Stimulated activated CD4-positive, alpha-beta T cell treated with anti-CD3 and anti-CD28 coated beads, Interleukin-1b, Interleukin-23, amount 100 ng/mL, for 24 hours (primary cell): ENCODE results near the gene CHCHD4.
"Not testable (repeated sequence)": the region's sequence is repeated elsewhere in the genome, so short reads cannot be mapped to it uniquely, and the experiment has no call there.

ENCODE experiments used
- DNase-seq, 4 experiments: peaks; one replicate each; pipeline ENCODE4 v3.0.0-alpha.2; 2020; ENCODE audit warnings: low read depth in 4 of 4, low spot score in 1 of 4

Gene CHCHD4

DNA sequence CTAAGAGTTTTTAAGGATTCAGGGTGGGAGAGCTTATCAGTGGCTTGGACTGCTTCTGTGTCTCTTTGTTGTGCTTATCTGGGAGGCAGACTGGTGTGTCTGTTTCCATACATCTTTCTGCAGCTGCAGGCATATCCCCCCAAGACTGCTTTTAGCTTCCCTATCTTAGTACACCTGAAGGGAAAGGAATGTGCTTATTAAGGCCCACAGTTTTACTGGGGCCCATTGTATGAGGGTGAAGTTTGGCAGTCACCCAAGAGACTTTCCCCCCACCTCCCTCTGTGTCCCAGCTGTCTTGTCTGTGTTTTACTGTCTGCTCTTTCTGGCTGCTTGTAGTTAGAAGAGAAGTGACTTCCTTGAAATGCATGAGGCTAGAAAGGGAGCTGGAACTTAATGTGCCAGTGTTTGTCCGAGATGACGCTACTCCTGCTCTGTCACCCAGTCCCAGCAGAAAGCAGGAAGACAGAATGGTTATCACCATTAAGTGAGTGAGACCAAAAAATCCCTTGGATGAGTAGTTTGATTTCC lies 3.7 kb downstream of the CHCHD4 start:
- DNase-seq: not testable (repeated sequence)

DNA sequence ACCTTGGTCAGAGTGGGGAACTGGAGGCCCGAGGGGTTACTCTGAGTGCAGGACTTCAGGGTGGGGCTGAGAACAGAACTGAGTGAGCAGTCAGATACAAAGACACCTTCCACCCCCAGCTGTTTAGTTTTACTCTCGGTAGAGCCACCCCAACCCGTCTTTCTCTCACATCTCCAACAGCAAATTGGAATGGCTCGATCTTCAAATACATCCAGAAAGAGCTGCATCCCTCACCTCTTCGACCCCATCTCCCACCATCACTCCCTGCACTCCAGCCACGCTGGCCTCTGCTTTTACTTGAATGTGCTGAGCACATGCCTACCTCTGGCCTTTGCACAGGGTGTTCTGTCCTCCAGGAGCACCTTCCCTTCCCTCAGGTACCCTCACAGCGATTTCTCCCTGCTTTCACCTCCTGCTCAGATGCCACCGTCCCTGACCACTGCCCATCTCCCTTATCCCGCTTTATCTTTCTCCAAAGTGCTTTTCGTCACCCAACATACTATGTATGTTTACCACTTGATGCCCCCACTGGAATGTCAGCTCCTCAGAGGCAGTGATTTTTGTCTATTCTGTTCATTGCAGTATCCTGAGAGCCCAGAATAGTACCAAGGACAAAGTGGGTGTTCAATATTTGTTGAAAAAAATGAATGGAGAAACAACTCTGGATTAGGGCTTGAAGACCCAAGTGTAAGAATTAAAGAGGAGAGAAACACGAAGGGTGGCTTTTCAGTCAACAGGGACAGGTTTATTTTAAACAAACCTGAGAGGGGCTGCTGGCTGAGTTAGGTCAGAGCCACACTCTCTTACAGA lies 4.4 kb downstream of the CHCHD4 start:
- DNase-seq: no peak

DNA sequence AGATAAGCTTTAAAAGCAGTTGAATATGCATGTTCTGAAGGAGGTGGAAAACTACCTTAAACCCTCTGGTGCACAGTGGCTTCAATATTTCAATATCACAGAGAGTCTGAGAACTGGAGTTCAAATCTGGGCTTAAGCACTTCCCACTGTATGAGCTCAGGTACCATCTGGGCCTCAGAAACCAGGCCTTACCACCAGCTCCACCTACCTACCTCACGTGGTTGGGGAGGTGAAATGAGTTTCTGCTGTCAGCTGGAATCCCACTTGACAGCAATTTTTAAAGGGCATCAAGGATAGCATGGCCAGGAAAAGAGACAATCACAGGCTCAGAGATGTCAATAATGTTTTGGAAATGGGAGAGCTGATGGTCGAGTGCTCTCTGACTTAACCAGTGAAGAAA lies 5.0 kb downstream of the CHCHD4 start:
- no peak for DNase-seq

DNA sequence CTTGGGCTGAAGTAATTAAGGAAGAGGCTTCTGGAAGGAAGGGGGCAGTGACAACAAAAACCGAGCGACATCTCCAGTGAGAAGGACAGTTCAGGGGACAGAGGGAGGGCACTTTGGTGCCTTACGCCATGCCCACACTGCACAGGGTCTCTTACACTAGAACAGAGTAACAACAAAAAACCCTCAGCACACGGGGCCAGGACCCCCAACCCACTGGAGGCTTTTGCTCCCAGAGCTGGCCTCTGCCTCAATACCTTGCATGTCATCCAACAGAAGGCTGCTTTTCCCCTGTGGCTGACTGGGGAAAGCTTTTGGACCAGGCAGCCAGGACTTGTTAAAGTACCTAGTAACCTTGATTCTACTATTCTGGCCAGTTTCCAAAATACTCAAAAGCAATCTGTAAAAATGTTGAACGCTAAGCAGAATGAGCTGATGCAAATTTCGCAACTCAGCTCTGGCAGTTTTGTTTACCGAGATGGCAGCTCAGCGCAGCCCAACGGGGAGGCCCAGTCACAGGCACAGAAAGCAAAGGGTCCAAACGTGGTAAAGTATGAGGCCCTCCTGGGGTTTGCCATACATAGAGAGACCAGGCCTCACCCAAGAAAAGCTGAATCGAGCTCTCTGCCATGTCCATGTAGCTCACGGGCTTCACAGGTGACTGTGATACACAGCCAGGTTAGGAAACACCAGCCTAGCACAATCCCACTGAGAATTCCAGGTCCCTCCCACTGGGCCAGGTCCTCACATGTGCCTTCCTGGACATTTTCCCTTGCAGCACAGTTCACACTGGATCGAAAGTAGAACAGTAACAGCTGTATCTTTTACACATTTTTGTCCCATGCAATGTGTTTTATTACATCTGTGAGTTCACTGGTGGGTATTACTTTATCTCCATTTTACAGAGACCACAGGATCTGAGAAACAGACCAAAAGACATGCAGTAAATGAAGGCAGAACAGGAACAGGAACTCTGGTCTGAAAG lies 6.0 kb downstream of the CHCHD4 start:
- no peak for DNase-seq

DNA sequence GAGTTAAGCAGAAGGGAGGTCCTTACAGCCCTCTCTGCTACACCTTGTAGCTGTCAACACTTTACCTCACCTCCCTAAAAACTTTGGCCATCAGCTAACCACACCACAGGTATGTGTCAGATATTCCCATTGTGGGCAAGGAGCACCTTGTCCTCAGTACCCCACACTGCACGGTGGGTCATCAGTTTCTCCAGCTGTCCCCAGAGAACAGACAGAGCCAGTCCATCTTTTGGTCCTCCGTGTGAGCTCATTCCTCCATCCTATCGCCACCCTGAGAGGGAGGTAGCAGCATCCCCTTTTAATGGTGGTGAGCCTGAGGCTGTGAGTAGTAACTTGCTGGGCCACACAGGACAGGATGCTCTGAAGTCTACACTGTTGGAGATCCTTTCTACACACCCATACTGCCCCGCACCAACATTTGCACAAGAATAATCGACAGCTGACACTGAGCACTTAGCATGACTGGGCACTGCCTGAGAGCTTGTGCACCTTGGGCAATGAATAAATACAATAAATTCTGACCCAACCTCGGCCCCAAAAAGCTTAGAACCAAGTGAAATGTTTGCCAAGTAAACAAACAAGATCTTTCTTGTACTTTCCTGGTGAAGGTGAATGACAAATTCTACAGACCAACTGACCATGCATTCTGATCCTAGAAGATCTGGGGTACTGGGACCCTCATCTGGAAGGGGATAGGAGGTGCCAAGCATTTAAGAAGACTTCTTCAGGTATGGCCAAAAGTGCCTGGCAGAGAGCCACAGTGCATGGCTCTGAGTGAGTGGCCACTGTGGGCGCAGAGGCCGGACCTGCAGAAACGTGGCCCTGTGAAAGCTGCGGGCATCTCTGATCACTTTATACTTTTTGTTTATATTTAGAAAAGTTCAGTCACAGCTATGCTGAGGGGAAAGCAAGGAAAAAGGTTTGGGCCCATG lies 6.9 kb downstream of the CHCHD4 start:
- no peak for DNase-seq

DNA sequence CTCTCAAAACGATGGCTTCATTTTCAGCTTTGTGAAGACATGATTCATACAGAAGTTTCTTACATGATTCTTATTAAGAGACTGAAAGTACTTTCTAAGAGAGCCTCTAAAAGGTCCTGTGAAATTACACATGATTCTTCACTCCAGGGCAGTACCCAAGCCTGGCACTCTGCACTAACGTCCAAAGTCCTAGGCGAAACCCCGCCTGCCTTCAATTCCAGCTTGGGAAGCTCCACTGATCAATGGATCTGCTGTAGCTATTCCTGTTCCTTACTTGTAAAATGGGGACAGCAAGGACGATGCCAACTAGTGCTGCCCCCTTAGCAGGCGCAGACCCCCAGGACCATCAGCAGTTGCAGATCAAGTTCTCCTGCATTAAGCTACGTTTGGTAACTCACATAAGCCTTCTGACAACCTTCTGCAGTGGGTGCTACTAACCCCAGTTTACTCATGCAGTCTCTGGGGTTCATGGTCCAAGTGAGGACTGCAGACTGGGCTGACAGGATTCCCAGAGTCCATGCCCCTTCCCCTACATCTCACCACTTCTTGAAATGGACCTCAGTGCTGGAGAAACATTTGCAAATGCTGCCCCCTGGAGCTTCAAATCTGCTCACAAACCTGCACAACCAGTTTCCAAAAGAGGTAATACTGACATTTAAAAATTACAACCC lies 10.6 kb downstream of the CHCHD4 start:
- no peak for DNase-seq

DNA sequence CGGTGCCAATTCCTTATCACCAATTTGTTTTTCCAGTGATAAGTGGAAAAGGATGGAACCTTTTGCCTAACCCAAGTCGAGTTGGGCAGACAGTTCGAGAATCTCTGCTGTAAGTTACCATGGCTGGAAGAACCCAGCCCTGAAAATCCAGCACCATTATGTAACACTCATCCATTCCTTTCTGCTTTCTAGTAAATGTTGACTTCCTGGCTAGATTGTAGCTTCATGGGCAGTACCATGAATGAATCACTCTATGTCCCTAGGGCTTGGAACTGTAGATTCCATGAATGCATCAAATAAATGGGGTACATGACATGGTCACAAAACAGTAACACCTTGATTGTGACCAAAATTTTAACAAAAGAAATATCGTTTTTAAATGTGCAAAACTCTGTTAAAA lies 14.0 kb downstream of the CHCHD4 start:
- DNase-seq: no peak

DNA sequence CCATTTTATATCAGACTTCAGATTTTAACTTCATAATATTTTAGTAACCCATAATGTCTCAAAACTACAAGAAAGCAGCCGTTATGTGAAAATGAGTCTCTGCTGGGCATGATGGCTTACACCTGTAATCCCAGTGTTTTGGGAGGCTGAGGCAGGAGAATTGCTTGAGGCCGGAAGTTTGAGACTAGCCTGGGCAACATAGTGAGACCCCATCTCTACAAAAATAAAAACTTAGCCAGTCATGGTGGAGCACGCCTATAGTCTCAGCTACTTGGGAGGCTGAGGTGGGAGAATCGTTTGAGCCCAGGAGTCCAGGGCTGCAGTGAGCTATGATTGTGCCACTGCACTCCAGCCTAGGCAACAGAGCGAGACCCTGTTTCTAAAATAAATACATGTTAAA lies 14.8 kb downstream of the CHCHD4 start:
- not testable (repeated sequence) for DNase-seq

DNA sequence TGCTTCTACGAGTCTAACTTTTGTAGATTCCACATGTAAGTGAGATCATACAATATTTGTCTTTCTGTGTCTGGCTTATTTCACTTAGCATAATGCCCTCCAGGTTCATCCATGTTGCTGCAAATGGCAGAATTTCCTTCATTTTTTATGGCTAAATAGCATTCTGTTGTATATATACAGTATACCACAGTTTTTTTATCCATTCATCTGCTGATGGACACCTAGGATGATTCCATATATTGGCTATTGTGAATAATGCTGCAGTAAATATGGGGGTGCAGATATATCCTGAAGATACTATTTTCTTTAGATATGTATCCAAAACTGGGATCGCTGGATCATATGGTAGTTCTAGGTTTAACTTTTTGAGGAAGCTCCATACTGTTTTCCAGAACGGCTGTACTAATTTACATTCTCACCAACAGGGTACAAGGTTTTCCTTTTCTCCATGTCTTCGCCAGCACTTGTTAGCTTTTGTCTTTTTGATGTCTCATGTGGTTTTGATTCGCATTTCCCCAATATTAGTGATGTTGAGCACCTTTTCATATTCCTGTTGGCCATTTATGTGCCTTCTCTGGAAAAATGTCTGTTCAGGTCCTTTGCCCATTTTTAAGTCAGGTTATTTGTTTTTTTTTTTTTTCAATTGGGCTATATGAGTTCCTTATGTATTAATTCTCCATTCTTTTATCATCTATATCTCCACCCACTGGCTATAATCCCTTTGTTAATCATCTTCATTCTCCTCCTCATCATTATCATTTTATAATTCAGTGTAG lies 26.9 kb downstream of the CHCHD4 start:
- no peak for DNase-seq

DNA sequence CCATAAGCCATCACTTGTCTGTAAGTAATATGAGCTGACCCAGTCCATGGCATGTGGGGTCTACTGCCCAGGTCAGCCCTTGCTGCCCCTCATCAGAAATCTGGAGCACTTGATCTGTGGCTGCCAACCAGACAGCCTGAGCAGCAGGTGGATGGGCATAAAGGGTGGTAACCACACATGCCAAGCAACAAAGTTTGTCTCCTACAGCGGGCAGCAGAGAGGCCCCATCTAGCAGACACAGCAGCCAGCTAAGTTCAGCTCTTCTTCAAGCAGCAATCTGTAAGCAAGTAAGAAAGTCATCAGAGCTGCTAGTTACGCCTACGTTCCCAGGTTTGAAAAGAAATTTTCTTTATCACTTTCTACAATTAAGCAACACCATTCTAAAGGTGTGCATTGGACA lies 27.9 kb downstream of the CHCHD4 start:
- DNase-seq: no peak

DNA sequence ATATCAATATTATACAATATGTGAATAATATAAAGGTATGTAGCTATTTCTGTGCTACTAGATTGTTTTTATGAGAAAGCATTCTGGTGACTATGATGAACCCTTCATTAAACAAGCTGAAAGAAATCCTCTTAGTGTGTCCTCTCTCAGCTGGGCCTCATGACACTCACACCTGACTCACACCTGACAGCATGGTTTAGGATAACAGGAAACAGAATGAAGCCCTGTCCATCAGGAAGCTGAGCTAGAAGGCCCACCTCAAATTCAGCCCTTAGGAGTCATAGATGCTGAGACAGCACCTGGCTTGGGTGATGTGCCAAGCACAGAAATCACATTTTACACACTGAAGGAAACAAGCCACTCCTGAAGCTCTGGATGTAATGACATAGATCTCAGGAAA lies 30.8 kb downstream of the CHCHD4 start:
- no peak for DNase-seq

DNA sequence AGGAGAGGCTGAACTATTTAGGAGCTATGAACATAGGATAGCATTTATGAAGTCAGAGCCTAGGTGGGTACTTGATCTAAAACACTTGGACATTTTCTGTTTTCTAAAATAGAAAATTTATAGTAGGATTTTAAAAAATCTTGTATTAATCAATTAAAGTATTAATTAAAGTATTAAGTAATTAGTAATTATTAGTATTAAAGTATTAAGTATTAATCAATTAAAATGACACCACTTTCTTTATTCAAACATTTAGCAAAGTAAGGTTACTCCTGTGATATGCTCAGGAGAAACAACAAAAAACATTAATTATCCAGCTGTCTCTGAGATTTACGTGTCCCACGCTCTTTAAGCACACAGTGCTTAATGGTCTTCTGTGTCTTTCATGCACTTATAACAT lies 32.2 kb downstream of the CHCHD4 start:
- no peak for DNase-seq

DNA sequence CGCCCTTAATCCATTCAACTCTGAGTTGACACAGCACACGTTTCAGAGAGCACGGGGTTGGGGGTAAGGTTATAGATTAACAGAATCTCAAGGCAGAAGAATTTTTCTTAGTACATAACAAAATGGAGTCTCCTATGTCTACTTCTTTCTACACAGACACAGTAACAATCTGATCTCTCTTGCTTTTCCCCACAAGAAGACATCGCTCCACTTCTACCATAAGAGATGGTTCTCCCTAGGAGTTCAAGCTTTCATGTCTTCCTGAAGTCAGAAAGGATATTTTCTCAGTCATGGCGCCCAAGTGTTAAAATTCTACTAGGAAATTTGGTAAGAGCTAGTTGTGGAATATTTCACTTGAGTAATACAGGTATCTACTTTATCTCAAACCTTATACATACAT lies 32.7 kb downstream of the CHCHD4 start:
- DNase-seq: not testable (repeated sequence)

DNA sequence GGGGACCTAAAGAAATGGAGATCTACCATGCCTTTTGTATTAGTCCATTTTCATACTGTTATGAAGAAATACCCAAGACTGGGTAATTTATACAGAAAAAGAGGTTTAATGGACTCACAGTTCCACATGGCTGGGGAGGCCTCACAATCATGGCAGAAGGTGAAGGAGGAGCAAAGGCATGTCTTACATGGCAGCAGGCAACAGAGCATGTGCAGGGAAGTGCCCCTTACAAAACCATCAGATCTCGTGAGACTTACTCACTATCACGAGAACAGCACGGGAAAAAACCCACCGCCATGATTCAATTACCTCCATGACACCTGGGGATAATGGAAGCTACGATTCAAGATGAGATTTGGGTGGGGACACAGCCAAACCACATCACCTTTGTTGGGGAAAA lies 37.2 kb downstream of the CHCHD4 start:
- DNase-seq: not testable (repeated sequence)

DNA sequence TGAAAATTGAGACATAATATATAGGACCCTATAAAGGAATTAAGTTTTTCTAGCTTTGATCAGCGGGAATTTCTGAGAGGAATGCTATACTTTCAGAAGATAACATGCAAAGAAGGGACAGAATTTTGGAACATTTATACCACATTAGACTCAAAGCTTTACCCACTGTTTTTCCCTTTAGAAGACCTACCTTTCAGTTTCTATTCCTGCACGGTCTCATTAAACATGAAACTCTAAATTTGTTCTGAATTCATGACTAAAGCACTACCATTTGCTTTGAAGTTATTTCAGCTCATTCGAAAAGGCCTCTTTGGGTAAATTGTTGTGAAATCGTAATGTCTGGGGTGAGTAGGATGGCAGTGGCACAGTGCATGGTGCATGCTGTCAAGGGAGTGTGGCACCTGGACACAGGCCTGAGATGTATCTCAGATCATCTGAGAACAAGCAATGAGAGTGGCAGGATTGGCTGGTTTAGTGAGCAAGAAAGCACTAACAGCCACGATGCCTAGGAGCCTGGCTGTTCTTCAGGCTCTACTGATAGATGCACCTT lies 42.5 kb downstream of the CHCHD4 start:
- peak in 1 of 4 experiments; percentile 2 for DNase-seq

DNA sequence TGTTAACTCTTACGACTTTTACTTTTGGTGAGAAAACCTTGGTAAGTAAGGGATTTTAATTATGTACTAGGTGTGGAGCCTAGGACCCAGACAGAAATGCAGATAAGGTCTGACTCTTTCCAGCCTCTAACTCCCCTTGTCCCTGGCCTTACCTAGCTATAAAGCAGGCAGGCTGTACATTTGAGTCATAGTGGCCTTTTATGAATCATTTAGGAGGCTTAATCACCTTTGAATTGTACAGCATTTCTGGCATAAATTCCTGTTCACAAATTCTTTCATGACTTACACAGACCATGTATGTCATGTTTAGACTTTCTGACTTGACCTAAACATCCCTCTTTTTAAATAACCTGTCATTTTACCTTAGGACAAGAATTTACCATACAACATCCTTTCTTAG lies 47.4 kb downstream of the CHCHD4 start:
- DNase-seq: no peak

DNA sequence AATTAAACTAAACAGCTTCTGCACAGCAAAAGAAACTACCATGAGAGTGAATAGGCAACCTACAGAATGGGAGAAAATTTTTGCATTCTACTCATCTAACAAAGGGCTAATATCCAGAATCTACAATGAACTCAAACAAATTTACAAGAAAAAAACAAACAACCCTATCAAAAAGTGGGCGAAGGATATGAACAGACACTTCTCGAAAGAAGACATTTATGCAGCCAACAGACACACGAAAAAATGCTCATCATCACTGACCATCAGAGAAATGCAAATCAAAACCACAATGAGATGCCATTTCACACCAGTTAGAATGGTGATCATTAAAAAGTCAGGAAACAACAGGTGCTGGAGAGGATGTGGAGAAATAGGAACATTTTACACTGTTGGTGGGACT lies 49.4 kb downstream of the CHCHD4 start:
- not testable (repeated sequence) for DNase-seq

DNA sequence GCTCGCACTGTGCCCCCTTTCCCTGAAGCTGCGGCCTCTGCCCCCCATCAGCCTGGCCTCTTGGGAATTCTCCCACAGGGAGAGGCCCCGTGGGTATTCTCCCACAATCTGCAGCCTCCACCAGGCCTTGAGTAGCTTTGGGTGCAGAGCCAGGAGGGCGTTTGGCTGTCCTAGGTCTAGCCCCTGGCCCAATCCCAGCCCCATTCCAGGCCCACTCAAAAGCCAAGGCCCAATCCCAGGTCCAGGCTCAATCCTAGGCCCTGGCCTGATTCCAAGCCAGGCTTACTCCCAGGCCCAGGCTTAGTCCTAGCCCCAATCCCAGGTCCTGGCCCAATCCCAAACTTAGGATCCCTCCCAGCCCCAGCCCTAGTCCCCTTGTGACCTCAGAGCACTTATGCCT lies 59.8 kb downstream of the CHCHD4 start:
- no peak for DNase-seq

DNA sequence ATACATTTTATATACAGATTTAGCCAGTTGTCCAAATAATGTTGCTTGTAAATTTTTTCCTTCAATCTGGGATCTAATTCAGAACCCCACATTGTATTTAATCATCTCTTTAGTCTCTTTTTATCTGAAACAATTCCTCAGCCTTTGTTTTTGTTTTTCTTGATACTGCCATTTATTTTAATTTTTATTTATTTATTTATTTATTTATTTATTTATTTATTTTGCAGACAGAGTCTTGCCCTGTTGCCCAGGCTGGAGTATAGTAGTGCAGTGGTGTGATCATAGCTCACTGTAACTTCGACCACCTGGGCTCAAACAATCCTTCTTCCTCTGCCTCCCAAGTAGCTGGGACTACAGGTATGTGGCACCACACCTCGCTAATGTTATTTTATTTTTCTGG lies 61.5 kb downstream of the CHCHD4 start:
- no peak for DNase-seq
